ENCODE data around the gene FAM107B. TPM values are rescaled to one million over a fixed set of nuclear protein-coding genes. Genes with fewer than 3 reads are reported as not detected.

Gene FAM107B
- total RNA-seq, 2 experiments from 2014 or later, result 130 to 135 TPM

- no peak for ATAC-seq
- H3K27ac Mint-ChIP-seq, result no peak overlapping the region
- CTCF ChIA-PET, result interaction anchor here (1.1 to 1.5 kb wide), 2 partner anchors 34 to 56 kb away, joined by 3 to 4 read pairs; no protein-coding TSS in a partner anchor
- DNase-seq, result no peak
- no peaks in the 10 kb centered on the region for H3K4me1 Mint-ChIP-seq (ENCODE audit: low read depth)
- no peaks in the 10 kb centered on the region for H3K36me3 Mint-ChIP-seq (ENCODE audit: low read depth)
- POLR2A ChIA-PET, result no interaction called here
- H3K27me3 Mint-ChIP-seq (ENCODE audit: low read depth), result peaks cover 28% of the 10 kb centered on the region
- H3K4me3 Mint-ChIP-seq, result no peak overlapping the region
- no peaks in the 10 kb centered on the region for H3K9me3 Mint-ChIP-seq (ENCODE audit: insufficient read depth)
Observed at GRCh38 chr10:14487488-14487883, 287.2 kb downstream of the FAM107B start.

- DNase-seq (no peak), ATAC-seq (no peak)
- Mint-ChIP-seq H3K27ac (no peak overlapping the region), H3K4me1 (ENCODE audit: low read depth) (no peaks in the 10 kb centered on the region), H3K4me3 (no peak overlapping the region), H3K9me3 (ENCODE audit: insufficient read depth) (no peaks in the 10 kb centered on the region), H3K27me3 (ENCODE audit: low read depth) (peaks cover 28% of the 10 kb centered on the region), H3K36me3 (ENCODE audit: low read depth) (no peaks in the 10 kb centered on the region)
- POLR2A ChIA-PET, result no interaction called here
- CTCF ChIA-PET, result interaction anchor here (1.1 to 1.8 kb wide), 3 partner anchors 34 to 336 kb away, joined by 3 to 5 read pairs (median 4); no protein-coding TSS in a partner anchor
Observed at GRCh38 chr10:14486777-14487487, 287.8 kb downstream of the FAM107B start.

DNA sequence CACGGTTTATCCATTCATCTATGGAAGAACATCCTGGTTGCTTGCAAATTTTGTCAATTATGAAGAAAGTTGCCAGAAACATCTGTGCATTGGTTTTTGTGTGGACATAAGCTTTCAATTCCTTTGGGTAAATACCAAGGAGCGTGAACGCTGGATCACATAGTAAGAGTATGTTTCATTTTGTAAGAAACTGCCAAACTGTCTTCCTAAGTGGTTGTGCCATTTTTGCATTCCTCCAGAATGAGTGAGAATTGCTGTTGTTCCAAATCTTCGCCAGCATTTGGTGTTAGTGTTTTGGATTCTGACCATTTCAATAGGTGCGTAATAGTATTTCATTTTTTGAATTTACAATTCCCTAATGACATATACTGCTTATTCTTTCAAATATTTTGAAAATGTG, 288.7 kb downstream of the FAM107B start:
- POLR2A ChIA-PET, result interaction anchor here (0.6 kb wide), 1 partner anchor 42 kb away, joined by 3 read pairs; no protein-coding TSS in a partner anchor
- CTCF ChIA-PET, result interaction anchor here (1.5 to 1.8 kb wide), 2 partner anchors 61 to 337 kb away, joined by 3 to 5 read pairs; no protein-coding TSS in a partner anchor

DNA sequence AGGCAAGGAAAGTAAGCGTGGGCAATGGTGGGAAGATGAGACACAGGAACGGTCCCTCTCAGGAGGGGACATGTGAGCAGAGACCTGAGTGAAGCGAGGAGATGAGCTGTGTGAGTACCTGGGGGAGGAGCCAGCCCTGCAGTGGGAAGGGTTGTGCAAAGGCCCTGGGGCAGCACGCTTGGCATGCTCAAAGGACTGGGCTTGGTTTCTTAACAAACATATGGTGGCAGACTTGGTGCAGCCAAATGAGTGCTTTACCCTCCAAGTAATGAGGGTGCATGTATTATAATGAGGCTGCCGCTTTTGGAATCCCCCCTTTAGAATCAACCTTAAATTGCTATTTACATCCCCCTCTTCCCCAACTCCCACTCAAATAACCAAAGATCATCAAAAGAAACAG, 291.3 kb downstream of the FAM107B start:
- Mint-ChIP-seq H3K9me3 (ENCODE audit: insufficient read depth) (no peaks in the 10 kb centered on the region), H3K4me3 (no peak overlapping the region), H3K4me1 (ENCODE audit: low read depth) (no peaks in the 10 kb centered on the region), H3K27me3 (ENCODE audit: low read depth) (peaks cover 17% of the 10 kb centered on the region), H3K27ac (no peak overlapping the region), H3K36me3 (ENCODE audit: low read depth) (no peaks in the 10 kb centered on the region)
- POLR2A ChIA-PET, result interaction anchor here (0.7 kb wide), 1 partner anchor 701 kb away, joined by 4 read pairs; no protein-coding TSS in a partner anchor
- DNase-seq, result no peak
- no peak for ATAC-seq
- CTCF ChIA-PET, result no interaction called here

More for the DNA sequence above, 288.7 kb downstream of the FAM107B start:
- Mint-ChIP-seq H3K4me3 (no peak overlapping the region), H3K36me3 (ENCODE audit: low read depth) (no peaks in the 10 kb centered on the region), H3K4me1 (ENCODE audit: low read depth) (no peaks in the 10 kb centered on the region), H3K9me3 (ENCODE audit: insufficient read depth) (no peaks in the 10 kb centered on the region), H3K27ac (no peak overlapping the region), H3K27me3 (ENCODE audit: low read depth) (peaks cover 28% of the 10 kb centered on the region)
- DNase-seq (no peak), ATAC-seq (no peak)

DNA sequence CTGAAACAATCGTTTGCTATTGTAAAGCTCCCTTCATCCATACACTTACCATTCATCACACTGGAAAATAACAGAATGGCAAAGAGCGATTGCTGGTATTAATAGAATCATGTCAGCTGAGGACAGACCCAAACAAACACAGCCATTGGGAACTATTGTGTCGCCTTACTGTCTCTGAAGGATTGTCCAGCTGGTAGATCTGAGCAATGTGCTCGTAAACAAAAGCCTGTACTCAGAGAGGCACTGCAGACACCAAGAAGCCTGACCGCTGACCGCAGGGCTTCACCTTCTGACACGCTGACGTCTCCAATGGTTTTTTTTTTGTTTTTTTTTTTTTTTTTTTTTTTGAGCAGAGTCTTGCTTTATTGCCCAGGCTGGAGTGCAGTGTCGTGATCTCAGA, 292.9 kb downstream of the FAM107B start:
- no peak for DNase-seq
- H3K4me3 Mint-ChIP-seq, result no peak overlapping the region
- no peaks in the 10 kb centered on the region for H3K9me3 Mint-ChIP-seq (ENCODE audit: insufficient read depth)
- ChIA-PET POLR2A (no interaction called here), CTCF (interaction anchor here (1.1 kb wide), 1 partner anchor 17 kb away, joined by 3 read pairs; no protein-coding TSS in a partner anchor)
- no peak overlapping the region for H3K27ac Mint-ChIP-seq
- H3K4me1 Mint-ChIP-seq (ENCODE audit: low read depth), result no peaks in the 10 kb centered on the region
- no peak for ATAC-seq
- H3K36me3 Mint-ChIP-seq (ENCODE audit: low read depth), result no peaks in the 10 kb centered on the region
- peaks cover 21% of the 10 kb centered on the region for H3K27me3 Mint-ChIP-seq (ENCODE audit: low read depth)

DNA sequence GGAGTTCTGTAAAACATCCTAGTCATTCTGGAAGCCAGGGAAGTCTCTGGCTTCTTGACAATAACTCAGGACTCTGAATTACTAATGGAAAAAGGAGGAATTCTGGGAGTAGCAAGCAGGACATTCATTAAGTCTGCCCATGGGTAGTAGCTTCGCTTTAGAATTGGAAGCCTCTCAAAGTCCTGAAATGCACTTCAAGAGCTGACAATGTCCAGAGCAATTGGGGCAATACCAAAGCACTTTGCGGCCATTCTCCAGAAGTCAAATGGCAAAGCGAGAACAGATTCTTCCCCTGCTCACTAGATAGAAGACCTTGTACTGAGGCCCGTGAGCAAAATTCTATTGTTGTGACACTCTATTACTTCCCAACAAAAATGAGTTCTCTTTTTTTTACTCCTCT, 293.7 kb downstream of the FAM107B start:
- no peak for DNase-seq
- Mint-ChIP-seq H3K36me3 (ENCODE audit: low read depth) (no peaks in the 10 kb centered on the region), H3K4me1 (ENCODE audit: low read depth) (no peaks in the 10 kb centered on the region), H3K27me3 (ENCODE audit: low read depth) (peaks cover 23% of the 10 kb centered on the region), H3K9me3 (ENCODE audit: insufficient read depth) (no peaks in the 10 kb centered on the region), H3K27ac (no peak overlapping the region), H3K4me3 (no peak overlapping the region)
- ChIA-PET CTCF (no interaction called here), POLR2A (no interaction called here)
- ATAC-seq, result no peak

GRCh38 chr10:14478604-14479003, 296.1 kb downstream of the FAM107B start:
- POLR2A ChIA-PET, result no interaction called here
- CTCF ChIA-PET, result interaction anchor here (0.9 to 1.2 kb wide), 2 partner anchors 282 to 283 kb away, joined by 3 to 6 read pairs; no protein-coding TSS in a partner anchor
- Mint-ChIP-seq H3K27ac (no peak overlapping the region), H3K4me1 (ENCODE audit: low read depth) (no peaks in the 10 kb centered on the region), H3K4me3 (no peak overlapping the region), H3K27me3 (ENCODE audit: low read depth) (peaks cover 21% of the 10 kb centered on the region), H3K9me3 (ENCODE audit: insufficient read depth) (no peaks in the 10 kb centered on the region), H3K36me3 (ENCODE audit: low read depth) (no peaks in the 10 kb centered on the region)
- no peak for ATAC-seq
- no peak for DNase-seq

- ChIA-PET CTCF (interaction anchor here (0.9 to 1.2 kb wide), 2 partner anchors 281 to 282 kb away, joined by 3 to 6 read pairs; no protein-coding TSS in a partner anchor), POLR2A (no interaction called here)
- Mint-ChIP-seq H3K27ac (no peak overlapping the region), H3K9me3 (ENCODE audit: insufficient read depth) (no peaks in the 10 kb centered on the region), H3K27me3 (ENCODE audit: low read depth) (peaks cover 21% of the 10 kb centered on the region), H3K36me3 (ENCODE audit: low read depth) (no peaks in the 10 kb centered on the region), H3K4me1 (ENCODE audit: low read depth) (no peaks in the 10 kb centered on the region), H3K4me3 (no peak overlapping the region)
- DNase-seq, result no peak
- ATAC-seq, result no peak
Observed at GRCh38 chr10:14478201-14478600, 296.5 kb downstream of the FAM107B start.

- DNase-seq, result no peak
- Mint-ChIP-seq H3K9me3 (ENCODE audit: insufficient read depth) (no peaks in the 10 kb centered on the region), H3K4me1 (ENCODE audit: low read depth) (no peaks in the 10 kb centered on the region), H3K27ac (no peak overlapping the region), H3K36me3 (ENCODE audit: low read depth) (no peaks in the 10 kb centered on the region), H3K27me3 (ENCODE audit: low read depth) (peaks cover 26% of the 10 kb centered on the region), H3K4me3 (no peak overlapping the region)
- ATAC-seq, result no peak
- POLR2A ChIA-PET, result no interaction called here
- CTCF ChIA-PET, result no interaction called here
Observed at GRCh38 chr10:14477408-14477710, 297.3 kb downstream of the FAM107B start.

- CTCF ChIA-PET, result no interaction called here
Observed at GRCh38 chr10:14476641-14477407, 297.9 kb downstream of the FAM107B start.

GRCh38 chr10:14476006-14476405, 298.7 kb downstream of the FAM107B start:
- POLR2A ChIA-PET, result no interaction called here

More at GRCh38 chr10:14476641-14477407, 297.9 kb downstream of the FAM107B start:
- POLR2A ChIA-PET, result no interaction called here
- Mint-ChIP-seq H3K4me3 (no peak overlapping the region), H3K9me3 (ENCODE audit: insufficient read depth) (no peaks in the 10 kb centered on the region), H3K36me3 (ENCODE audit: low read depth) (no peaks in the 10 kb centered on the region), H3K4me1 (ENCODE audit: low read depth) (no peaks in the 10 kb centered on the region), H3K27me3 (ENCODE audit: low read depth) (peaks cover 26% of the 10 kb centered on the region), H3K27ac (no peak overlapping the region)
- DNase-seq, result no peak
- ATAC-seq, result no peak

DNA sequence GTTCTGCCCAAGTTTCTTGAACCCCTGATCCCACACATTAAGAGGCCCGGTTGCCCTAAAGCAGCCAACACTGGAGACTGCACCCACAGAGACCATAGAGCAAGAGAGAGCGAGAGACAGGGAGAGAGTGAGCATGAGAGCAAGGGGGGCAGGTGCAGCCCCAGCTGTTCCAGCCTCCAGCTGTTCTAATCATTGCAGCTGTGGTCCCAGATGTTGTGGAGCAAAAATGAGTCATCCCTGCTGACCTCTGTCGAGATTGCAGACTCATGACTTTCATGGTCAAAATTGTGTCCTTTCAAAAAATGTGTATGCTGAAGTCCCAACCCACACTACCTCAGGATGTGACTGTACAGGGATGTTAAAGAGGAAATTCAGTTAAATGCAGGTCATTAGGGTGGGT, 300.0 kb downstream of the FAM107B start:
- no peak overlapping the region for H3K27ac Mint-ChIP-seq
- H3K4me1 Mint-ChIP-seq (ENCODE audit: low read depth), result no peaks in the 10 kb centered on the region
- H3K27me3 Mint-ChIP-seq (ENCODE audit: low read depth), result peaks cover 32% of the 10 kb centered on the region
- ChIA-PET POLR2A (no interaction called here), CTCF (no interaction called here)
- no peak for ATAC-seq
- H3K4me3 Mint-ChIP-seq, result no peak overlapping the region
- H3K9me3 Mint-ChIP-seq (ENCODE audit: insufficient read depth), result no peaks in the 10 kb centered on the region
- H3K36me3 Mint-ChIP-seq (ENCODE audit: low read depth), result no peaks in the 10 kb centered on the region
- no peak for DNase-seq

More at GRCh38 chr10:14476006-14476405, 298.7 kb downstream of the FAM107B start:
- H3K4me1 Mint-ChIP-seq (ENCODE audit: low read depth), result no peaks in the 10 kb centered on the region
- H3K27me3 Mint-ChIP-seq (ENCODE audit: low read depth), result peaks cover 26% of the 10 kb centered on the region
- CTCF ChIA-PET, result no interaction called here
- no peaks in the 10 kb centered on the region for H3K36me3 Mint-ChIP-seq (ENCODE audit: low read depth)
- ATAC-seq (no peak), DNase-seq (no peak)
- H3K27ac Mint-ChIP-seq, result no peak overlapping the region
- no peaks in the 10 kb centered on the region for H3K9me3 Mint-ChIP-seq (ENCODE audit: insufficient read depth)
- H3K4me3 Mint-ChIP-seq, result no peak overlapping the region
